ENCODE results near the gene FREM1. TPM values are rescaled to one million over a fixed set of nuclear protein-coding genes. Genes with fewer than 3 reads are reported as not detected.

FREM1 gene
- total RNA-seq, 1 donor from 2014 or later: 0.60 TPM

GRCh38 chr9:14814249-14814628, 96.0 kb downstream of the FREM1 start:
- DNase-seq (ENCODE audit: low read depth): no peak

GRCh38 chr9:14813336-14814248, 96.6 kb downstream of the FREM1 start:
- no peak for DNase-seq (ENCODE audit: low read depth)

DNA sequence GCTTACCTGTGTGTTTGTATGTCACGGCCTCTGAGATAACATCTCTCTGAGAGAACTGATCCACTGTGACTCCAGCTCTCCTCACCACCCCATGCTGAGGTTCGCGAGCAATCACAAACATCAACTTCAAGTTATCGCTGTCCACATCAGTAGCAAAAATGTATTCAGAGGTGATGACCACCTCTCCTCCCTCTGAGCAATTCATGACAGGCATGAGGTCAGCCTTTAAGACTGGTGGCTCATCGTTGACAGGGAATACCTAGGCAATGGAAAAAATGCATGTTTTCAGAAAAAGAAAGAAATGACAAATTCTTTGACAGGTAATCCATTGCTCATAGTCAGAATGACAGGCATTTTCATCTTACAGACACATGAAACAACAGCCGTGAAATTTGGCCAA, 97.4 kb downstream of the FREM1 start:
- DNase-seq (ENCODE audit: low read depth): no peak

DNA sequence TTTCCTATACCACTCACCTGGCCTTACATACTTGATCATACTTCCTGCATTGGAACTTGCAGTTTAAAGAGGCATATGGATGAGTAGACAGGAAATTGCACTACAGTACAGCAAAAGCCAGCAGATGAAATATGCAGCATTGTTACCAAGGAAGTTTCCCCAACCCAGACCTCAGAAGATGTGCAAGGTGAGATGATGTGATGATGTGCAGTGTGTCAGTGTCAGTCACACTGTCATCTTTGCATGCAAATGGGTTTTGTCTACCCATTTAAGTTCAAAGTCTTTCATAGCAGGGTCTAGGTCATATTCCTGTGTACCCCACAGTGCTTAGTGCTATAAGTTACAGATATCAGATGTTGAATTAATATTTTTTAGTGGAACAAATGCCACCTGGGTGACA, 98.4 kb downstream of the FREM1 start:
- no peak for DNase-seq (ENCODE audit: low read depth)

DNA sequence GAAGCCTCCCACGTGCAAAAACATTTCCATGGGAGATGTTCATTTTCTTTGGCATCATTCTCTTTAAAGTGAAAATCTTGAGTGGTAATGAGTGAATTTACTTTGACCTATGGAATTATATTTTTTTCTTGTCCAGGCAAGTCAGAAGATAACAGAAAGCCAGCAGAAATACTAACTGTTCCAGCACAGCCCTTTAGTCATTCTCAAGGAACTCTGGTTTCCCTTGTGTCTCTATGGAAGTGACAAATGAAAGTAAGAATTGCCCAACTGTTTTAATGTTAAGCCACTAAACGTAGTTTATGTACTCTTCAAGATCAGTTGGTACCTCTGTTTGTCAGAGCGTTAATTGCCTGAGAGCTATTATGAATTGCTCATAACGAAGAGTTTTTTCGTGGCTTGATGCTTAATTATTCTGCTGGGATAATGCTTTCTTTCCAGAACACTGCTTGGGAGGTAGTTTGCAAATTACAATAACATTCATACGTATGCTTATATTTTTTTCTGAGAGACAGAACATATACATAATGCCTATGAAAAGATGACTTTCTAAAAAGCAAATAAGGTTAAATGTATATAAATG, 103.2 kb downstream of the FREM1 start:
- DNase-seq (ENCODE audit: low read depth): no peak

- DNase-seq (ENCODE audit: low read depth): no peak
Measured at GRCh38 chr9:14799030-14799429, 111.2 kb downstream of the FREM1 start.

DNA sequence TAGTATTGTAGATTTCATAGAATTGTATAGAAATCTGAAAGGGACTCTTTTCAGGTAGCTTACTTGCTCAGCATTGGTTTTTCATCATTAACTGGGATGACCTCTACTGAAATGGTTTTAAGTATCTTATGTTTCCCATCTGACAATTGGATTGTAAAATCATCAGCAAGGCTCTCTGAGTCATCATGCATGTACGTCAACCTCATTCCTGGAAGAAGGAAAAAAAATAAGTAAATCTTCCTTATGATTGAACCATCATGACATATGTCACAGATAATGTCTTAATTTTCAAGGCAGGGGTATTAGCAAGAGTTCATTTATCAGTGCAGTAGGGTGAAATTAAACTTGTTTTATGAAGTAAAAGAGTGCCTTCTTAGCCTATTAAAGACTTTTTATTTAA, 112.8 kb downstream of the FREM1 start:
- DNase-seq (ENCODE audit: low read depth): no peak

- DNase-seq (ENCODE audit: low read depth): no peak
Measured at GRCh38 chr9:14793389-14793788, 116.8 kb downstream of the FREM1 start.

- DNase-seq (ENCODE audit: low read depth): no peak
Measured at GRCh38 chr9:14790628-14791027, 119.6 kb downstream of the FREM1 start.

GRCh38 chr9:14788846-14789245, 121.4 kb downstream of the FREM1 start:
- no peak for DNase-seq (ENCODE audit: low read depth)

DNA sequence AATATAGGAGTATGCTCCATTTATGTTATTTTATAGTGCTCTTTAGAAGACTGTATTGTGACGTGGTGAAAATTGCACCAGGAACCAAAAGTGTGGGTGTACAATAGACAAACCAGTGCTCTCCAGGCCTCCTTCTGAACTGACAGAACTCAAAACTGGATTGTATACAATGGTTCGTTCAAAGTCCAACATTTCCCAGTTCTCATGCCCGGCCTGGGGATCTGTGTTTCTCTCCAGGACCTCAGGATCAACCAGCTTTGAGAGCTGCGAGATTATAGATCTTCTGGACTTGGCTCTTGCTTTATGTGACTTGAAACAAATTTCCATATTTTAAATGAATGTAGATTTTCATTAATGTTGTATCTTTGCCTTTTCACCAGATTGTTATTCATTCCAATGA, 126.9 kb downstream of the FREM1 start:
- no peak for DNase-seq (ENCODE audit: low read depth)

GRCh38 chr9:14782286-14783051, 127.8 kb downstream of the FREM1 start:
- DNase-seq (ENCODE audit: low read depth): no peak

DNA sequence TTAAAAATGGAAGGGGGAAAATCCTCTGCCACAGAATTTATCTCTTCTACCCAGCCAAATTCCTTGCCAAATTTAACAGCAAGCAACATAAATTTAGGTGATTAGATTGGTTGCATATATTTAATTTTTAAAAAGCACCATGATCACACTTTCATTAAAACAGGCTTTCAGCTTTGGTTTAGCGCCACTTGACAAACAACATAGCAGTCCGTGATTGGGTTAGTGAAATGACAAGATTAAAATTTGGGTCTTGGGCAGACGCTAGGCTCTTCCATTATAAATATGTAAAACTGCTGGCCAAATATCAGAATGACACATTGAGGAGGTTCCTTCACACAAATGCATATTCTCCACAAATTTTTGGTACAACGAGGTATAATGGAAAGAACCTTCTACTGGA, 129.5 kb downstream of the FREM1 start:
- DNase-seq (ENCODE audit: low read depth): no peak

DNA sequence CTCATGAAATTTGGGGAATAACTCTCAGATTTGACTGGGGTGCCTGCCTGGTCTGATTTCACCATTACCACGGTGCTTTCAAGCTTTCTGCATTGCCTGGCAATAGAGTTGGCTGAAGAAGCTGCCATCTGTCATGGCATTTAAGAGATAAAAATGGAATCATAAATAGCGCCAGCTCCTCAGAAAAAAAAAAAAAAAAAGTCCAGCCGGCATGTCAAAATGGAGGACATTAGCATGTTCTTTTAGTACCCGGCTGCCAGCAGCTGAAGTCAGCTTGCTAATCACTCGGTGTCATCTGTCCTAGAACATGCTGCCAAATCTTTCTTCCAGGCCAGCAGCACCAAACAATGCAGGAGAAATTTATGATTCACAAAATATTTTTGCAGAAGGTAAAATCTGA, 130.0 kb downstream of the FREM1 start:
- no peak for DNase-seq (ENCODE audit: low read depth)

GRCh38 chr9:14779566-14780022, 130.6 kb downstream of the FREM1 start:
- no peak for DNase-seq (ENCODE audit: low read depth)

GRCh38 chr9:14778565-14778964, 131.7 kb downstream of the FREM1 start:
- DNase-seq (ENCODE audit: low read depth): no peak

DNA sequence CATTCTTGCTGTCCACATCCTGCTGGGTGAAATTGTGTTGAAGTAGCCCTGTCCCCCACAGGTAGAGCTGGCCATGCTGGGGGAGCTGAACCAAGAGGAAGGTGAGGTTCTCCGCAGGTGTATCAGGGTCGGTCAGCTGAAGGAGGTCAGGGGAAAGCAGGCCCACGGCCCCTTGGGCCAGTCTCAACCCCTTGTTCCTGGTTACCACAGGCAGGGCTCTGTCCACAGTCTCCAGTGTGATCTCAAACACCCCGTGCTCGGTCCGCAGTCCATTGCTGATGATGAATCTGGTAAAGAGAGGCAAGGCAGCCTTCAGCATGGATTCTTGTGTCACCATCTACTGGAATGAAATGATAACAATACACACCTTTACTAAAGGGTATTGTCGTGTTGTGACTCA, 134.3 kb downstream of the FREM1 start:
- DNase-seq (ENCODE audit: low read depth): no peak

GRCh38 chr9:14770592-14770991, 139.6 kb downstream of the FREM1 start:
- DNase-seq (ENCODE audit: low read depth): no peak

DNA sequence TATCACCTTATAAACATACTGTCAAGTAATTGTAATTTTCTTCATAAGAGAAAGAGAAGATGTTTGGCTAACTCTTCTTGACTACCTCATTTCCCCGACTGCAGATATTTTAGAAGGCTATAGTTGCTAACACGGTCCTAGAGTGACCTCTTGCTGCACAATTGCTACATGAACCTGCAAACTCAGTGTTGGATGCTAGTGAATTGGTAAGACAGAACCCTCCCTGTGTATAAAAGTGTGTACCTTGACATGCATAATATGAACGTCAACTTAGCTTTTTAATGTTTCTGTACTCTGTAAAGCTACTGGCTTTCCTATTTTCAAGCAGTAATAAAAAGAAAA, 141.0 kb downstream of the FREM1 start:
- DNase-seq (ENCODE audit: low read depth): peak; percentile 26

DNA sequence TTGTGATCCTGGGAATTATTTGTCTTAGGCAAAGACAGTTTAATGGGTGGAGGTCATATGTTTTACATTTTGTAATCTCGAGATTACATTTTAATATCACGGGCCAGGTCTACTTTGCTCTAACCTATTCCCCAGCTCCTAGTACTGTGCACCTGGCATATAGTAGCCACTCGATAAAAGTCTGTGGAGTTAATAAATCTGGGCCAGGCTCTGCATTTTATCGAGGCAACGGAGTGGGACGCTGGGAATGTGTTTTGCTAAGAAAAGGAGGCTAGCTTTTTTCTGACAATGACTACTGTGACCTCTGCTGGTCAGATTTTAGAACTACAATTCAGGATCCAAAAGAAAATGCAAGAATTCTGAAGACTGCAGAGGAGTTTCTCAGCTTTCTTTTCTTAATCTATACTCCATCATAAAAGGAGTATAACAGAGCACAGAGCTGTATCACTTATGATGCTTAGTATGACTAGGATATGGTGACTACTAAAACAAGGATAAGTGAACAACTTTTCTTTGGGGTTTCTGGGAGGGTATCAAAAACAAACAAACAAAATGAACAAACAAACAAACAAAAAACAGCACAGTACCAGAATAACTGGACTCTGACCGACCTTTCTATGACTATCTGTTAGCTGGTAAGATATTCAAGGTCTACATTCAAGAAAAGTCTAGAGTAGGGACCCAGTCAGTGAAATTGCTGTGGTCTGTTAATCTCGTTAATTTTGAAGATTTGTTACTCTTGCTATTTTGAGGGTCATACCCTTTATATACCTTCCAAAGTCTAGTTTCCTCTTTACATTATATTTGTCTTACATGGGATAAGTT, 141.6 kb downstream of the FREM1 start:
- DNase-seq (ENCODE audit: low read depth): peak; percentile 68

DNA sequence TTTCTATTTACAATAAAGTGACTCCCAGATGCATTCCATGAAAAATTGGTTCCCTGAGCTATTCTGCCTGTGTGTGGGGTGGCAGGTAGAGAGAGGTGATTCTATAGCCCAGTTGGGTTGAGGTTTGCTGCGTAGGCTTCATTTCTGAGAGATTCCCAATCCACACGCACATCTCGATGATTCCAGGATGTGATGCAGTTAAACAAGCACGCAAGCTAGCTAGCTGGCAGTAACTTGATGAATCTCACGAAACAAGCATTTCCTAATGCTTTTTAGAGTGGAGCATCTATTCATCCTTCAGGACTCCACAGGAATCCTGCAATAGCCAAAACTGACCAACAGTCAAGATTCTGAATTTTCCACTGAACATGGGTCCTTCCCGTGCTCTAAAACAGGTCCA, 143.9 kb downstream of the FREM1 start:
- DNase-seq (ENCODE audit: low read depth): no peak

GRCh38 chr9:14761584-14761983, 148.6 kb downstream of the FREM1 start:
- DNase-seq (ENCODE audit: low read depth): no peak

Data from renal cortical epithelial cell (primary cell).